ENCODE measurements around the gene ATP1A3.

DNA sequence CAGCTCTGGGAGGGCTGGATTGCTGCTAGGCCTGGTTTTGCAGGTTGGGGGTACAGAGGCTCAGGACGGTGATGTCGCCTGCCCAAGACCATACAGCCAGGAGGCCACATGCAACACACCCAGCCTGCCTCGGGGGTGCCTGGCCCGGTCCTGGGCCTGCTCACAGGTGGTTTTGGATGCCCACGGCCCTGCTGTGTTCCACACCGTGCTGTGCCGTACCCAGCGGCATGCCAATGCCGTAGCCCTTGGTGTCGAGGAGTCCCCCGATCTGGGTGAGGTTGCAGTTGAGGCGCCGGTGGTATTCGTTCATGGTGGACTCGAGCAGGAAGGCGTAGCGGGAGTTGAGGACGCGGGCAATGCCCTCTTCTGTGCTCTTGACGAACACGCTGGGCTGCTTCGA, 11.5 kb upstream of the ATP1A3 start:
- TF ChIP-seq CTCF (IDR thresholded peaks at IDR 0.05) (no peak), EZH2 (IDR thresholded peaks at IDR 0.05; ENCODE audit: borderline replicate concordance, insufficient read depth, low read depth, low read length, poor library complexity, severe bottlenecking) (no peak)

All from B cell (primary cell).